ENCODE data around the gene PLA2G4A.

The PLA2G4A gene

GRCh38 chr1:187027253-187027652 lies 198.5 kb downstream of the PLA2G4A start:
- DNase-seq (ENCODE audit: low read depth, low spot score) = no peak

GRCh38 chr1:187032316-187032981 lies 203.7 kb downstream of the PLA2G4A start:
- no peak for DNase-seq (ENCODE audit: low read depth, low spot score)

GRCh38 chr1:187032982-187033692 lies 204.4 kb downstream of the PLA2G4A start:
- no peak for DNase-seq (ENCODE audit: low read depth, low spot score)

DNA sequence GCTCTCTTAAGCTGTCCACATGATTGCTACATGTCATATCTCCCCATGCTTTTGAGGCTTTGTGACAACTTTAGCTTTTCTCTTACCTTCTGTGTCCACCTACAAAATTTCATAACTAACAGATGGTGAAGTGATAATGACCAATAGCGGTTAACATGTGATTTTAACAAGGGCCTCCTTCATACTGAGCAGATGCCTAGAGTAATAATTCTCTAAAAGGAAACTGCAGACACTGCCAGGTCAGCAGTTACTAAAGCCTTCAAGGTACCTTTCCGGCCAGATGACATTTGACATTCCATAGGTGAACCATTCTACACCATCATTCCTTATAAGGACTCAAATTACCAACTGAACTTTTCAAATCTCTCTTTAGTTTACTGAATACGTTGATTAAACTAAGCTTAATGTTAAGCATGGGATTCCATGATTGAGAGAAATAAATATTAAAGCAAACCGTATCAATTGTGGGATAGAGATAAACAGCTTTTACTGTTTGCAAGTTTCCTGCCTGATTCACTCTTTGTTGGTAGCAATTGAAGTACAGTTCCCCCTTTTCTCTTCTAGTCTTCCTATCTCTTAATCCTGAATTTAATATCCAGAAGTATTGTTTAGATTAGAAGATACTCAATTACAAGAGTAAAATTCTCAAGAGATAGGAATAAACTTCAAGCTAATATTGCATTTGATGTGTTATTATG lies 205.1 kb downstream of the PLA2G4A start:
- DNase-seq (ENCODE audit: low read depth, low spot score) = no peak

DNA sequence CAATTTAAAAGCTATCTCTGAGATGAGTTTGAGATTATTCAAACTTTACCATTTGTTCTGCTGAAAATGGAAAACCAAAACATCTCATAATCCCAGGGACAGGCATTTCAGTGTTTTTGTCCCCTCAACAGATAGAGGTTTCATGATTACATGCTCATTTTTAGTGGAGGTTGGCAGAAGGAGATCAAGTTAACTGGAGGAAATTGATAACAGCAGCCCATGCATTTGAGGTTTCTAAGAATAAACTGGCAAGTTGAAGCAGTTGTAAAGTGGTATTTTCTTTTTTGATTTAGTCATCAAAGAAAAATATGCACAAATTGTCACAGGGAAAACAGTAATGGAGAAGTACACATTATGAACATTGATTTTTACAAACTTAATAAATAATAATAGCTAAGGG lies 205.8 kb downstream of the PLA2G4A start:
- DNase-seq (ENCODE audit: low read depth, low spot score) = no peak

DNA sequence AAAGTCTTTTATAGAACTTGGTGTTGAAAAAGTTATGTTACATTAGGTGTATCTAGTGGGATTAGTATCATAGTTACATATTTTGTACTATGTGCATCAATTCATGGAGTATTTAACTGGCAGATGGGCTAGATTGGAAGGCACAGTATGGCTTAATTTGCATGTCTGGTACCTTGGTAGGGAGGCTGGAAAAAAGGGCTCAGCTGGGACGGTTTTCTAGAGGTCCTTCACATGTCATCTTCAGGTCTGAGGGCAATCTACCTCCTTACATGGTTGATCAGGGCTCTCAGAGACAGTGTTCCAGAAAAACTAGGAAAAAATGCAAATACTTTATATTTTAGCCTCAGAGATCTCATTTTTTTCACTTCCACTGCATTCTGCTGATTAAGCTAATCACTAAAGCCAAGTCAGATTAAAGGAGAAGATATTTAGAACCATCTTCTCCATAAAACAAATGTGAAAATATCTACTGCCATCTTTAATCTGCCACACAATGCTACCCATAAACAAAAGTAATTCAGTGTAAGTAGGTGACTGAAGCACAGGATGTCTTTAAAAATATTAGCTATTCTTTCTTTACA lies 209.3 kb downstream of the PLA2G4A start:
- DNase-seq (ENCODE audit: low read depth, low spot score) = no peak
